RKO (cell line): Measurements from ENCODE around the gene RPS16.
A peak's percentile ranks its signal among the peaks of the same experiment; 100 is the strongest.

Source experiments
- DNase-seq: peaks from one replicate; pipeline ENCODE4 v3.0.0-alpha.2; 2016; ENCODE audit warnings: low spot score

Gene RPS16

DNA sequence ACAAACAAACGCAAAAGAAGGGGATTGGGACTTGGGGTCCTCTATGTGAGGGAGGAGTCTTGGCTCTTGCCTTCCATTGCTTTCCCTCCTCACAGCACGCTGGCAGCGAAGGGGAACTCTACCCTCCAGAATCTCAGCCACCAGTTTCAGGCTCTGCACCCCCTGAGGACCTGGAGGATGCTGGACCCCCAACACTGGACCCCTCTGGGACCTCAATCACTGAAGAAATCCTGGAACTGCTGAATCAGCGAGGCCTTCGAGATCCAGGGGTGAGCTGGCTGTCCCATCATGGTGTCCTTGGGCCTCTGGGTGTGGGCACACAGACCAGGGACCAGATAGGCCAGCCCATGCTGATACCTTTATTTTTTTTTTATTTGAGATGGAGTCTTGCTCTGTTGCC, 13.7 kb downstream of the RPS16 start:
- no peak for DNase-seq

GRCh38 chr19:39420769-39421168, 15.0 kb downstream of the RPS16 start:
- no peak for DNase-seq

GRCh38 chr19:39419003-39419402, 16.7 kb downstream of the RPS16 start:
- peak; percentile 55 for DNase-seq

DNA sequence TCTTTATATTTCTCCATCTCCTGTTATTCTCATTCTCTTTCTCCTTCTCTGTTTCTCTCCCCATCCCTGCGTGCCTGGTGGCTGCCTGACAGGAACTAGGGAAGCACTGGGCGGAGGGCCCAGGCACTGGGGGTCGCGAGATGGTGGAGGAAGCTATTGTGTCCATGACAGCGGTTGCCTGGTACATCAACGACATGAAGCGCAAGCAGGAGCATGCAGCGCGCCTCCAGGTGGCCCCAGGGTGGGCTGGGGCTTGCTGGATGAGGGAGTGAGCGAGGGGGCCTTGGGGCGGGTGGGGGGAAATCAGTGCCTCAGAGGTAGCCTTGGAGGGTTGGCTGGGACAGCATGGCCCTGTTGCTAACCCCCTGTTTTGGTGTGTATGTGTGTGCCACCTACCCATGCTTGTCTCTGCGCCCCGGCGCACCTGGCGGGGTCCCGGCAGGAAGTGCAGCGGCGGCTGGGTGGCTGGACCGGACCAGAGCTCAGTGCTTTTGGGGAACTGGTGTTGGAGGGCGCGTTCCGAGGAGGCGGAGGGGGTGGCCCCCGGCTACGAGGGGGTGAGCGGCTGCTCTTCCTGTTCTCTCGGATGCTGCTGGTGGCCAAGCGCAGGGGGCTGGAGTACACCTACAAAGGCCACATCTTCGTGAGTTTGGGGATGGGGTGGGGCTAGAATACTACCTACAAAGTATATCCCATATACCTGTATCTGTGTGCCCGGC, 18.1 kb downstream of the RPS16 start:
- no peak for DNase-seq

DNA sequence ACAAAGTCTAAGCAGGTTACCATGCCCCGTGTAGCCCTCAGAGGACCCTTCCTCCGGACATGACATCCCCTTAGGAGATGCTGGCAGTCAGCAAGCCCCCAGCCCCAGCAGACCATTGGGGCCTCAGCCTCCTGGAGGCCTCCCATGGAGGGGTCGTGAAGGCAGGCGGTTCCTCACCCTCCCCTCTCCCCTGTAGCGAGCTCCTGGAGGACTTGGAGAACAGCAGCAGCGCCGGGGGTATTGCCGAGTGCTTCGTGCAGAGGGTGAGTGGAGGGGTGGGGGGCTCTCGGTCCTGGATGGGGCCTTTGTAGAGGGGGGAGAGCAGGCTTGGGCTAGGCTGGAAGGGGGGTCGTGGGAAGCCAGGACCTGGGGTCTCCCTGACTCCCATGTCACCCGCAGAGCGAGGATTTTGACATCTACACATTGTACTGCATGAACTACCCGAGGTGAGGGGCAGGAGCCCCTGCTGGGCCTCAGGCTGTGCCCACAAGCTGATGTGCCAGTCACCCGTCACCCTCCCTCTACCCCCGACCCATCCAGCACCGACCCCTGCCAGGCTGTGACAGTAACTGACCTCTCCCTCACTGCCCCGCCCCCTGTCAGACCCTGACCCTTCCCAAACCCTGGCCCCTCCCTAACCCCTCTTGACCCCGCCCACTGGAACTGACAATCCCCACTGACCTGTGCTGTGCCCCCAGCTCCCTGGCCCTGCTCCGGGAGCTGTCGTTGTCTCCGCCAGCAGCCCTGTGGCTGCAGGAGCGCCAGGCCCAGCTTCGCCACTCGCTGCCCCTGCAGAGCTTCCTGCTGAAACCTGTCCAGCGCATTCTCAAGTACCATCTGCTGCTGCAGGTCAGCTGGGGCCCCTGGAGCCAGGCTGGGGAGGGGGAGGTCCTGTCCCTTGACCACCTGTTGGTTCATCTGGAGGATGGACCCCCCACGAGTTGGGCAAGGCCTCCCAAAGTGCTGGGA, 19.3 kb downstream of the RPS16 start:
- no peak for DNase-seq

DNA sequence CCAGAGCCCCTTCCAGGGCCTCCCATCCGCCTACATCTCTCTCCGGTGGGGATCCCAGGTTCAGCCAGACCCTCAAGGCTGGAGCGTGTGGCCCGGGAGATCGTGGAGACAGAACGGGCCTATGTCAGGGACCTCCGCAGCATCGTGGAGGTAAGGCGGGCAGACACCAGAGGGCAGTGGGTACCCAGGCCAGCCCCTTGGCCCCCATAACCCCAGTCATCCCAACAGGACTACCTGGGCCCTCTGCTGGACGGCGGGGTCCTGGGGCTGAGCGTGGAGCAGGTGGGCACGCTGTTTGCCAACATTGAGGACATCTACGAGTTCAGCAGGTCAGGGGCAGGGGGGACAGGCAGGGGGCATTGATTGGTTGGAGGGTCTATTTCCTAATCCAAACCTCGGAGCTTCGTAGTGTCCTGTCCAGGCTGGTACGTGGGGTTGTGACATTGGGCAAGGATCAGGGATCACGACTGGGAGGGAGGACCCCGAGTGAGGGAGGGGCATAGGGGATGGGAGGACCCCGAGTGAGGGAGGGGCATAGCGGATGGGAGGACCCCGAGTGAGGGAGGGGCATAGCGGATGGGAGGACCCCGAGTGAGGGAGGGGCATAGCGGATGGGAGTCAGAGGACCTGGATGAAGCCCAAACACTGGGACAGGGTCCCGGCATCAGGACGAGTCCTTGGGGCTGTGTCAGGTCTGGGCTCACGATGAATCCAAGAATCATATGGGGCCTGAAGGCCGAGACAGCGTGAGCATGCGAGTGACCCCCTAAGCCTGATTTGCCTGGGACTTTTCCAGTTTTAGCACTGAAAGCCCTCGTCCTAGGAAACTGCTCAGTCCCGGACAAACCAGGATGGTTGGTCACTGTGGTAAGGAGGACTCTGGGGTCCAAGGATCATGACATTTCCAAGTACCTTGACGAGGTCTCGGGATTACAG, 20.4 kb downstream of the RPS16 start:
- DNase-seq: no peak

- no peak for DNase-seq
Measured at GRCh38 chr19:39413911-39414608, 21.7 kb downstream of the RPS16 start.

DNA sequence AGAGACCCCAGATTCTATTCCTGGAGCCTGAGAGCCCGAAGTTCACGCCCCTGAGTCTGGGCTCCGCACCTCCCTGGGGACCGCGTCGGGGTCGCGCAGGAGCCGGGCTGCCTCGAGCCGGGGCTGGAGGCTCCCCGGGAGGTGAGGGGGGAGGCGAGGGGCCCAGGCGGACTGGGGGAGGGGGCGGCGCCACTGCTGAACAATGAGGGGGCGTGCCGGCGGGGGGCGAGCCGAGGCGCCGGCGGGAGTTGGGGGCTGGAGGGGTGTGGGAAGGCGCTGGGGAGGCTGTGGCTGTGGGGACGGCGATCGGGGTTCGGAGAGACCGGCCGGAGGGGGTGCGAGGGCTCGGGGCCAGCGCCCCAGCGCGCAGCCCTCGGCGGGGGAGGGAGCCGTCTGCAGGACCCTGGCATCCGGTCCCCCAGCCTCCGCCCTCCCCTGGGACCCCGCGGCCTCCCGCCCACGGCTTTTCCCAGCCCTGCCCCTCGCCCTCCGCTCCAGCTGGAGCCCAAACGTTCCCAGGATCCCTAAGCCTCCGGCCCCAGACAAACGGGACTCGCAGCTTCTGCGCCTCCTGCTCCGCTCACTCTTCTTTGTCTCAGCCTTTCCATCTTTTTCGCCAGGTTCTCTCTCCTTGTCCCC, 22.4 kb downstream of the RPS16 start:
- peak; percentile 55 for DNase-seq

DNA sequence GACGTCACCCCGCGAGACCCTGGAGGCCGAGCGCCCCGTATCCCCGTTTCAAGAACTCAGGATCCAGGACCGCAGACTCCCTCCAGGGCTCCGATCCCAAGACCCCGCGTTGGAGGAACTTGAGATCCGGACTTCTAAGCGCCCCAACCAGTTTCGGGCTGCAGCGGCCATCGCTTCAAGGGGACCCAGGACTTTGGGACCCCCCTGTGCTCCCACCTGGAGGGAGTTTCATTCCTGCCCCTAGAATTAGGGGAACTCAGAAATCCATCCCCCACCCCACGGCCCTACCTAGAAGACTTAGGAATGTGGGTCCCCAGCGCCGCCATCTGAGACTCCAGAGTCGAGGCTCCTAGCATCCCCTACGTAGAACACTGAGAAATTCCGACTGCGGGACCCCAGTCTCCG, 22.9 kb downstream of the RPS16 start:
- DNase-seq: no peak

- DNase-seq: peak; percentile 99
Measured at GRCh38 chr19:39412100-39412866, 23.5 kb downstream of the RPS16 start, which contains the start of gene PLEKHG2. PLEKHG2 (plus strand) TSS chr19:39412669; CDS start chr19:39414087, 1,418 bp downstream.

DNA sequence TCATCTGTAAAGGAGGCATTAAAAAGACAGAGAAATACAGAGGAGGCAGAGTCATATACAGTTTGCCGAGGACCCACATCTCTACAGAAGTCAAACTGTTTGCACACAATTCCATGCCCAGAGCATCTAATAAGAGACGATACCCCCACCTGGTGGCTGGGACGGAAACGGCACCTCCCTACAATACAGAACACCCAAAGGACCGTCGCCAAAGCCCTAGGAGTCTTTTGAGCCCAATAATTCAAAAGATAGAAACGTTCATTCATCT, 24.0 kb downstream of the RPS16 start:
- DNase-seq: peak; percentile 93

DNA sequence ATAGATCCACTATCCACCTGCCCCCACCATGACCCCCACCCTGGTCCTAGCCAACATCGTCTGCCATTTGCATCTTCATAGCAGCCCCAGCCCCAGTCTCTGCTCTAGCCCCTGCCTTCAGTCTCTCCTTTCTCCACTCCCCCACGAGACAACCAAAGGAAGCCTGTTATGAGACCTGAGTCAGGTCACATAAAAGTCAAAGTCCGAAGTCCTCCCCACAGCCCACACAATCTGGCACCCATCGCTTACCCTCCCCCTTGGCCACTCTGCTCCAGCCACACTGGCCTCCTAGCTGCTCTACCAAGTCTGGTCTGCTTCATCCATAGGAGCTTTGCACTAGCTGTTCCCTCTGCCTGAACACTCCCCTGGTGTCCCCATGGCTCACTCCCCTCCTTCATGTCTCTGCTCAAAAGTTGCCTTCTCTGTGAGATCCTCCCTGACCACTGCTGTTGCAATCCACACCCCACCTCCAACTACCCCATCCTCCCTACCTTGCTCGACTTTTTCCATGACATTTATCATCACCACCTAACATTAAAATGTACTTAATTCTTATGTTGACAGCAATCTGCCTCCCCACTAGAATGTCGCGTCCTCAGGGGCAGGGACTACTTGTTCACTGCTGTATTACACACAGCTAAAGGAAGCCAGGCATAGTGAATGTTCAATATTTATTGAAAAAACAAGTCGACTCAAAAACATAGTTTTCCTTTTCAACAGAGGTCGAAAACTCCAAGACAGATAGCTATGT, 24.5 kb downstream of the RPS16 start:
- peak; percentile 67 for DNase-seq

GRCh38 chr19:39410831-39411080, 25.0 kb downstream of the RPS16 start:
- no peak for DNase-seq

DNA sequence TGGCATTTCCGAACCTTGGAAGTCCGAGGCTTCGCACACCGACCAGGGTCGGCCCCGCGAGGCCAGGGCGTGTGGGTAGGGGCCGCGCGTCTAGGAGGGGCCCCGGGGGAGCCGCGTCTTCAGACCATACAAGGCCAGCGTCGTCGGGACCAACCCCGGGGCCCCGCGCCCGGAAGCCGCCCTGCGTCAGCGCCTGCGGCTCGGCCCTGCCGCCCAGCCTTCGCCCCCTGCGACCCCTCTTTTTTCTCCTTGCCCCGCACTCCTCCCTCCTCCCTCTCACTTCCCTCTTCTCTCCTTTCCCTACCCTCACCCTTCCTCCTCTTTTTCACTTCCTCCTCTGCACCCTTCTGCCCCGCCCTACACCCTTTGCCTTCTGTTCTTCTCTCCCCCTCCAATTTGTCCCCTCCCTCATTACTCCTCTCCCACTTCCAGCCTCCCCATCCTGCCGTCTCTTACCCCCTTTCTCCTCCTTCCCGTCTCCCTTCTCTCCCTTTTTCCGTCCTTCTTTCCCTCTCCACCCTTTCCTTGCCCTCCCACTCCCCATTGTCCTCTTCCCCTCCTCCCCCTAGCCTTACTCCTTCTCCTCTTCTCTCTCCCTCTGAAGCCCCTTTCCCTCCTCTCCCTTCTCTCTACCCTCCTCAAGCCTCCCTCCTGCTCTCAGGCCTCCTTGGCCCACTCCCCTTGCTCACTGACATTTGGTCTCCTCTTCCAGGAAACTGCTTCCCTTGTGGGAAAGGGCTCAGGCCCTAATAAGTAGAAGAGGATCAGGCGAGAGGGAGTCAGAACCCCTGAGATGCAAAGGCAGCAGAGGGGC, 25.5 kb downstream of the RPS16 start:
- DNase-seq: peak; percentile 61

- peak; percentile 69 for DNase-seq
Measured at GRCh38 chr19:39409208-39410016, 26.3 kb downstream of the RPS16 start.

GRCh38 chr19:39408392-39409207, 27.1 kb downstream of the RPS16 start:
- DNase-seq: peak; percentile 75
